HL-60/S4 treated with phorbol 12-myristate 13-acetate at 8.2 ng/mL for 4 days and 3 days (cell line): ENCODE measurements around the gene CBARP.

ENCODE experiments used
- in situ Hi-C: fragments of 300-500 bp; cut with MboI; formaldehyde crosslinking; loops from 2 replicates; pipeline ENCODE4 v1.15.0; 2022; ENCODE audit warnings: low sequenced_read_pairs

The CBARP gene

GRCh38 chr19:1264801-1265614 is 27.2 kb upstream of the CBARP start:
- in situ Hi-C loops = no loop called here

- in situ Hi-C loops = no loop called here
Observed at GRCh38 chr19:1263188-1263587, 25.4 kb upstream of the CBARP start.

GRCh38 chr19:1262623-1263123 is 24.9 kb upstream of the CBARP start:
- in situ Hi-C loops = no loop called here

DNA sequence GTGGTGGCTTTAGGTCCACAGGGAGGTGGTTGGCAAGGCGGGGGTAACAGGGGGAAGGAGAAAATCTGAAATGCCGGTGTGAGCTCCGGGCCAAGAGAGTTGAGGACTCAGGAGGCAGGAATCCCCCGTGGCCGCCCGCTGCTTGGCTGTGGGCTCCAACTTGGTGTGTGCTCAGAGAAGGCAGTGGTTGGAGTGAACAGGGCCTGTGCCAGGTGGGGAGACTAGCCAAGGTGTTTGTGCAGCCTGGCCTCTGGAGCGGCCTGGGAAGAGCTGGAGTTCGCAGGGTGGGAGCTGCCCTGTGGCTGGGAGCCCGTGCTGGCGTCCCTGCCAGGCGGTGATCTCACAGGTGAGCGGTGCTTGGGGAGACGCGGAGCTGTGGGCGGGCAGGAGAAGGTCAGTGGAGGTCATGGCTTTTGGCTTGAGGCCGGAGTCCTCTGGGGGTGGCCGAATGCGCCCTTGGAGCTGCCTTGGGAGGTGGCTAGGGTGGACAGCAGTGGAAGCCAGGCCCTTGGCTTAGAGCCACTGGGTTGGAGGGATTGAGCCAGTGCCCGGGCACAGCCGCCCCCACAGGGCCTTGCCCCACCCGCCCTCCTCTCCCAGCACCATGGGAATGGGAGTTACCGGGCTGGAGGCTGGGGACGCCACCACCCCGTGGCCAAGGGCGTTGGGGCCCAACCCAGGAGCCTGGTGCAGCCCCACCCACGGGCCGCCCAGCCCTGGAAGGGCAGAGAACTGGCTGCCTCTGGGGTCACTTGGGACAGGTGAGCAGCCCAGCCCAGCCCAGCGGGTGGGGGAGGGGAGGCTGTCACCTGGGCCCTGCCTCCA is 24.2 kb upstream of the CBARP start:
- in situ Hi-C loops = no loop called here

DNA sequence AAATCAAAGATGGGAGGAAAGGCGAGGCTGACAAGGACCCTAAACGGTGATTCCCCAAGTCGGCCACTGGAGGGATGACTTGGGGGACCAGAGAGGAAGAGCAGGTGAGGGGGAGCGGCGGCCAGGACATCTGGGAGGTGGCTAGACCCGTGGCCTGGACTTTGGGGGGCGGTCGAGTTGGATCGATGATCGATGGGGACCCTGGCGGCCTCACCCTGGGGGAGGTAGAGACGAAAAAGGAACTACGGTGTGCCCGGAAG is 23.7 kb upstream of the CBARP start:
- in situ Hi-C loops = no loop called here

DNA sequence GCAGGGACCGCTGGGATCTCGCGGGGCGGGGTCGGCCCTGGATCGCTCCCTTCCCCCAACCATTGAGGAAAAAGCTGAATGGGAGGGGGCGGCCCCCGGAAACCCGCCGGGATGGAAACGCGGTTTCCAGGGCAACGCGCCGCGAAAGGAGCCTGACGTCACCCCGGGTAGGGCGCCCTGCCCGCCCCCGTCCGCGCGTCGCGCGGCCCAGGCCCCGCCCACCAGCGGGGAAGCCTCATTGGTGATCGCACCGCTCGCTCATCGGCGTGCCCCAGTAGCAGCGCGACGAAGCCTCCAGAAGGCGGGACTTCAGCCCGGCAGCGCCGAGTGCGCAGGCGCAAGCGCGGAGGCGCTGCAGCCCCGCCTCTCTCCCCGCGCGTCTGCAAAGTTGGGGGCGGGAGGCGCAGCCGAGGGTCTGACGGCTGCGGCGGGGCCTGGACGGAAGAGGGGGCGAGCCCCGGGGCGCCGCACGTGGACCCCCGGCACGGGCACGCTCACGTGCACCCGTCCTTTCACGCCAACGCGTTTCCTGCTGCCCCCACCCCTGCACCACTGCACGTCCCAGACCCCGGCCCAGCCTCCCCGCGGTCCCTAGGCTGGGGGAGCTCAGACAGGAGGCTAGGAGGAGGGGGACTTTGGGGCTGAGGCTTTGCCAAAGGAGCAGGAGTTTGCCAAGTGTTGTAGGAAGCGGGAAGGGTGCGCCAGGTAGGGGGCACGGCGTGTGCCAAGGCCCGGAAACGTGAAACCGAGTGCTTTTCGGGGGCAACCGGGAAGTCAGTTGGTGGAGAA is 23.1 kb upstream of the CBARP start:
- in situ Hi-C loops = no loop called here

- in situ Hi-C loops = no loop called here
Observed at GRCh38 chr19:1259876-1260748, 22.3 kb upstream of the CBARP start.

DNA sequence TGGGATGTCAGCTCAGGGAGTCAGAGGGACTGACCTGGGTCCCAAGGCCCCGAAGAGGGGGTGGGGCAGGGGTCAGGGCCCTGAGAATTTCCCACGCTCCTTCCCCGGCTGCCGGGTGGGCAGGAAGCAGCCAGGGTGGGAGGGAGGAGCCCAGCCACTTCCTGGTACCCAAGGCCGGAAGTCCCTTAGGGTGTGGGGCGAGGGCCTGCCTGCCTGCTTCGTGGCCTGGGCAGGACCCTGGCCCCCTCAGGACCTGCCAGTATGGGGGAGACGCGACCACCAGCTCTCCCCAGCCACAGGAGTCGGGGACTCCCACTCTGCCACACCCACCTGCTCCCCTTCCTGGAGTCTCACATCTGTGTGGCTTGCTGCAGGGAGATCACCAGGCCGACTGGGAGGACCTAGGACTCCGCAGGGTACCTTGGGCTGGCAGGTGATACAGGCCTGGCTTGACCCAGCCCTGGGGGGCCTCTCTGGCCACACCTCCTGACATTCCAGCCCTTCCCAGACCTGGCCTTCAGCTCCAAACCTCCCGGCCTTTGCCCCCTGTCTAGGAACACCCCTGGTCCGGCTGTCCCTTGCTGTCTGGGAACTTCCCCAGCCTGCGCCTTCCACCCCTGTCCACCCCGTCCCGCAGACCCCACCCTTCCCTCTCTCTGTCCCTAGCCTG is 21.5 kb upstream of the CBARP start:
- in situ Hi-C loops = no loop called here

GRCh38 chr19:1258707-1259205 is 21.0 kb upstream of the CBARP start:
- in situ Hi-C loops = no loop called here

DNA sequence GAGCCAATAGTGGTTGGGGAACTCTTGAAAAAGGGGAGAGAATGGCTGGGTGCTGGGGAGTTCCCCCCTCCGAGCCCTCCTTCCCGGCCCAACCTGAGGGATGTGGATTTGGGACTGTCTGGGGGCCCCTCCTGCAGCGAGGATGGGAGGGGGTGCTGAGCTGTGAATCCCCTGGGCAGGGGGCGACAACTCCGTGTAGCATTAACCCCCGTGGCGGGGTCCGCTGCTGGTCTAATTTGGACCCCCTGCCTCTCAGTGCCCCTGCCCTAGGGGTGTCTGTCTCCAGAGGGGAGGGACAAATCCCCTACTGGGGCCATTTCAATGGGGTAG is 20.3 kb upstream of the CBARP start:
- in situ Hi-C loops = no loop called here

DNA sequence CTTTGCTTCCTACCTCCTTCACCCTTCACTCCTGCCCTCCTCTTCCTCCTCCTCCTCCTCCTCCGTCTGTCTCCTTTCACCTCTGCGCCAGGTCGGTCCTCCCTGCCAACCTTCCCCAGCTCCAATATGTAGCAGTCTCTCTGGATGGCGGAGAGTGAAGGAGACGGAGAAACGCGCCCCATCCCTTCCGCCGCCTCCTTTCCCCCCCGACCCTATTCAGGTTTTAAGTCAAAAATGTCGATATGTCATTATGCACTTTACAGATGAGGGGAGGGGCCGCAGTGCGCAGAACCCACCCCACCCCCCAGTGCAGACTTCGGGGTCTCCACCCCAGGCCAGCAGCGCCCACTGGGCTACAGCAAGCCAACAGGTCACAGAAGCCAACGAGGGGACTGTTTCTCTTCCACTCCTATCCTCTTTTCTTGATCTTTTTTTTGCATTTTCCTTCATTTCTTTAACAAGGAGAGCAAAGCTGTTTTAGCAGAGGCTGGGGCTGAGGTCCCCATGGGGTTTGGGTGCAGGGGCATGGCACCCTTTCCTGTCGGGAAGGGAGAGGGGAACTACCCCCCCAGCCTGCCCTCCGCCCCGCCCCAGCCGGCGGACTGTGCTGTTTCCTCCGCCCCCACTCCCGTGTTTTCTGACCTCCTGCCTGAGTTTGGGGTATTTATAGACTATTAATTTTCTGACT is 19.8 kb upstream of the CBARP start:
- in situ Hi-C loops = no loop called here

GRCh38 chr19:1256646-1257474 is 19.1 kb upstream of the CBARP start:
- in situ Hi-C loops = no loop called here

DNA sequence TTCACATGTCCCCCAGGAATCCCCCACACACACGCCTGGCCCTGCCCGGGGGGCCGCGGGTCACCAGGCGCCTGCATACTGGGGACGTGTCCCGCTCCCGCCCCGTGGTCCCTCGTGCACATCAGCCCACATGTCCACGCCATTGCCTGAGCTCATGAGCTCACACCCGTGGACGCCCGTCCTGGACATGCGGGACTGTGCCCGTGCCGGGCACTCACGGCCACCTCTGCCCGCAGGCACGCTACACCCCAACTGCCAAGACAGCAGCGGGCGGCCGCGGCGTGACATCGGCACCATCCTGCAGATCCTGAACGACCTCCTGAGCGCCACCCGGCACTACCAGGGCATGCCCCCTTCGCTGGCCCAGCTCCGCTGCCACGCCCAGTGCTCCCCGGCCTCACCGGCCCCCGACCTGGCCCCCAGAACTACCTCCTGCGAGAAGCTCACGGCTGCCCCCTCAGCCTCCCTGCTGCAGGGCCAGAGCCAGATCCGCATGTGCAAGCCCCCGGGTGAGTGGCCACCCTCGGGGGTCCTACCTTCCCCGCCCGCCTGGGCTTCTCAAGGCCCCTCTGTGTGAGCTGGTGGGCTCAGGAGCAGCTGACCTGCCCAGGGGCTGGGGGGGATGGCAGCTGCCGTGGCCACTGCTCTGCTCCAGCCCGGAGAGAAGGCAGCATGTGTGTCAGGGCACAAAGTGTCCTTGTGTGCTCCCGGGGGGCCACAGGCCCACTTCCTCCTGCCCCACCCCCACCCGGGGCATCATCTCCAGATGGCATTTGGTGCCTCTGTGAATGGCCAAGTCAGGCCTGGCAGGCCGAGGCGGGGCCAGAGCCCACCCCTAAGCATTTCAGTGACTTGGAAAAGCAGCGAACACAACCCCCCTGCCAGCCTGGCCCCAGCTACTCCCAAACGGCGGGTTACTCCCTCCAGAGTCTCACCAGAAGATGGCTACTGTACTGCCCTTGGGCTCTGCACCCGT is 17.7 kb upstream of the CBARP start:
- in situ Hi-C loops = no loop called here

- in situ Hi-C loops = no loop called here
Observed at GRCh38 chr19:1254530-1255185, 16.9 kb upstream of the CBARP start.

GRCh38 chr19:1254081-1254527 is 16.3 kb upstream of the CBARP start:
- in situ Hi-C loops = no loop called here

DNA sequence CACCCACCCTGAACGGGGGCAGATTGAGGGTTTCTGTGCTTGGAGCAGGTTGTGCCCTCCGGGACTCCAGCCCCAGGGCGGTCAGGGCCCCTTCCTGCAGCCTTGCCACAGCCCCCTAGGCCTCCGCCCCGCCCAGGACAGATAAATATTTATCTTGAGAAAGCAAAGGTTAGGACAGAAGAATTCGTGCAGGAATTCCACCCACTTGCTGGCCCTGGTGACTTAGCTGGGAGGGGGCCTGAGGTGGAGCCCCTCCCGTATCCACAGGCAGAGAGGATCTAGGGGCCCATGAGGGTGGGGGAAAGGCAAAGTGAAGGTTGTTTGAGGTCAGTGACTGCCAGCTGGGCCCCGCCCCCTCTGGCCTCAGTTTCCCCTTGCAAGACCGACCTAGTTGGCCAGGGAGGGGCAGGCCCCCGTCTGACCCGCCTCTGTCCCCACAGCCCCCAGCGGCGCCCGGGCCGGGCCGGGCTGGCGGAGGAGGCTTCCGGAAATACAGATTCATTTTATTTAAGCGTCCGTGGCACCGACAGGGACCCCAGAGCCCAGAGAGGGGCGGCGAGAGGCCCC is 15.8 kb upstream of the CBARP start:
- in situ Hi-C loops = no loop called here
